OCI-LY7 (cell line): ENCODE measurements around the gene CDHR1.

Experiments
- EZH2phosphoT487 ChIP-seq: fragments of 200-600 bp; sonication (generic); IDR thresholded peaks from 2 replicates; pipeline ENCODE4 v1.6.1; 2018; ENCODE audit warnings: low read depth, borderline replicate concordance, mild to moderate bottlenecking, mixed run types, antibody characterized with exemption, low read length, moderate library complexity, mixed read lengths
- TF ChIP-seq, protein P1 (sequence below): fragments of 200-600 bp; sonication (generic); conservative IDR thresholded peaks from 2 replicates; pipeline ENCODE4 v1.5.1; 2014; ENCODE audit warnings: mild to moderate bottlenecking, antibody characterized with exemption, low read length, moderate library complexity, mixed read lengths

DNA sequence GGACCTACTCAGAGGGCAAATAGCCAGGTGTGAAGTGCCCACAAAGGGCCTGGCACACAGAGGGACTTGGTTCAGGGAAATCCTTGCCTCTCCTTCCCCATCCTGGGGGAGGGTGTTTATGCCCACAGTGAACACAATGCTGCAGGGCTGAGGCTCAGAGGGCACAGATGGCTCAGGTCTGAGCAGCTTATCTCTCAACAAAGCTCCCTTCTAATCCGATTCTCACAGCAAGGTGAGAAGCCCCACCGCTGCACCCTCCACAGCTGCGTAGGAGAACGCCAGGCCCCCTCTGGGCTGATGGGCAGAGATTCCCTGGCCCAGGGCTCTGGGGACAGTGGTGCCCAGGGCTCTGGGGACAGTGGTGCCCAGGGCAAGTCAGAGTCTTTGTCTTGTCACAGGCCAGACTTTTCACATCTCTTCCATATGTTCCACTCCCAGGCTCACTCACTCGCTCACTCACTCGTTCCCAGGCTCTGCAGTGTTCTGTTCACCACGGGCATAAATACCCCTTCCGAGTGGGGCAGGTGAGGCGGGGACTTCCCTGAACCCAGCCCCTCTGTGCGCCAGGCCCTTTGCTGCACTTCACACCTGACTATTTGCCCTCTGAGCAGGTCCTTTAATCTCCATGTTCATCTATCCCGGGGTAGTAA lies 8.7 kb upstream of the CDHR1 start:
- TF ChIP-seq, protein P1, sequence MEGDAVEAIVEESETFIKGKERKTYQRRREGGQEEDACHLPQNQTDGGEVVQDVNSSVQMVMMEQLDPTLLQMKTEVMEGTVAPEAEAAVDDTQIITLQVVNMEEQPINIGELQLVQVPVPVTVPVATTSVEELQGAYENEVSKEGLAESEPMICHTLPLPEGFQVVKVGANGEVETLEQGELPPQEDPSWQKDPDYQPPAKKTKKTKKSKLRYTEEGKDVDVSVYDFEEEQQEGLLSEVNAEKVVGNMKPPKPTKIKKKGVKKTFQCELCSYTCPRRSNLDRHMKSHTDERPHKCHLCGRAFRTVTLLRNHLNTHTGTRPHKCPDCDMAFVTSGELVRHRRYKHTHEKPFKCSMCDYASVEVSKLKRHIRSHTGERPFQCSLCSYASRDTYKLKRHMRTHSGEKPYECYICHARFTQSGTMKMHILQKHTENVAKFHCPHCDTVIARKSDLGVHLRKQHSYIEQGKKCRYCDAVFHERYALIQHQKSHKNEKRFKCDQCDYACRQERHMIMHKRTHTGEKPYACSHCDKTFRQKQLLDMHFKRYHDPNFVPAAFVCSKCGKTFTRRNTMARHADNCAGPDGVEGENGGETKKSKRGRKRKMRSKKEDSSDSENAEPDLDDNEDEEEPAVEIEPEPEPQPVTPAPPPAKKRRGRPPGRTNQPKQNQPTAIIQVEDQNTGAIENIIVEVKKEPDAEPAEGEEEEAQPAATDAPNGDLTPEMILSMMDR, result no peak
- TF ChIP-seq EZH2phosphoT487, result no peak
